ENCODE results near the gene C2CD3. TPM values are rescaled to one million over a fixed set of nuclear protein-coding genes. Genes with fewer than 3 reads are reported as not detected.

Gene C2CD3
- total RNA-seq, 1 donor from 2014 or later = 53.7 TPM

- Histone ChIP-seq H3K9me3 (ENCODE audit: insufficient read depth, low read depth, low read length) (no peaks in the 10 kb centered on the region), H2AFZ (ENCODE audit: low read depth, low read length) (no peak overlapping the region), H3K79me2 (ENCODE audit: insufficient read depth, low read length) (no peaks in the 10 kb centered on the region), H4K20me1 (ENCODE audit: insufficient read depth, low read length) (no peaks in the 10 kb centered on the region), H3K4me2 (ENCODE audit: low read length) (no peak overlapping the region), H3K27me3 (ENCODE audit: insufficient read depth, low read length) (no peaks in the 10 kb centered on the region), H3K4me1 (ENCODE audit: insufficient read depth, low read length) (no peaks in the 10 kb centered on the region), H3K9ac (ENCODE audit: low read length) (no peak overlapping the region), H3K27ac (ENCODE audit: low read depth, low read length) (no peak overlapping the region), H3K4me3 (ENCODE audit: insufficient read depth, low read depth, low read length) (no peak overlapping the region), H3K36me3 (ENCODE audit: insufficient read depth, low read length) (no peaks in the 10 kb centered on the region)
- TF ChIP-seq CTCF (IDR thresholded peaks at IDR 0.05; ENCODE audit: insufficient read depth, low read depth, low read length) (no peak), EZH2 (IDR thresholded peaks at IDR 0.05; ENCODE audit: insufficient read depth, low read length) (no peak)
- no peaks in the 10 kb centered on the region for H3K27me3 Mint-ChIP-seq (ENCODE audit: low read depth, unreplicated experiment)
- H3K9me3 Mint-ChIP-seq (ENCODE audit: unreplicated experiment) = no peaks in the 10 kb centered on the region
- H3K27ac Mint-ChIP-seq (ENCODE audit: unreplicated experiment) = no peak overlapping the region
- peaks cover 6% of the 10 kb centered on the region for H3K4me1 Mint-ChIP-seq (ENCODE audit: low read depth, unreplicated experiment)
- peaks cover 19% of the 10 kb centered on the region for H3K36me3 Mint-ChIP-seq (ENCODE audit: low read depth, unreplicated experiment)
- no peak overlapping the region for H3K4me3 Mint-ChIP-seq (ENCODE audit: unreplicated experiment)
- no peak for FAIRE-seq
- no peak for DNase-seq (ENCODE audit: low read depth)
Measured at GRCh38 chr11:73971175-73971719, 199.6 kb downstream of the C2CD3 start.

DNA sequence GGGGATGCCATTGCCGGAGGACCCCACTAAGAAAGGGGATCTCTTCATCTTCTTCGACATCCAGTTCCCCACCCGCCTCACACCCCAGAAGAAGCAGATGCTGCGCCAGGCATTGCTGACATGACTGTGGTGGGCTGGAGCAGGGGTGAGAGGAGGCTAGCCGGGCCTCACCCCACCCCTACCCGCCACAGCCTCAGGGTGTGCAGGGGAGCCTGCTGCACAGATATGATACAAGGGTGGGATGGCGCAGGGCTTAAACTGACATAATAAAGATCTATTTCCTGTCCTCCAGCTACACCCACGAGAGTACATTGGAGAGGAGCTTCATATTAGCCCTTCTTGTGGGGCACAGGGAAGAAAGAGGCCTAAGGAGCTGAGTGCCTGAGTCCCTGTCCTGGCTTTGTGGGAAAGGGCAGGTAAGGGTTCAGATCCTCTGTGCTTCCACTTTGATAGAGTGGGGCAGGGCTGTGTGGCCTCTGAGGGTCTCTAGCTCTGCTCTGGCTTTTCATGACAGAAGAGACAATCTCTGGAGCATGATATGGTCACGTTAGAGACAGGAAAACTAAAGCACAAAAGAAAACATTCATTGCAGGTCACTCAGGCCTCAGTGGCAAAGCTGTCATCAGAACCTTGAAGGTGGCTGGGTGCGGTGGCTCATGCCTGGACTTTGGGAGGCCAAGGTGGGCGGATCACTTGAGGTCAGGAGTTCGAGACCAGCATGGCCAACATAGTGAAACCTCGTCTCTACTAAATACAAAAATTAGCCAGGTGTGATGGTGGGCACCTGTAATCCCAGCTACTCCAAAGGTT lies 200.6 kb downstream of the C2CD3 start:
- Histone ChIP-seq H2AFZ (ENCODE audit: low read depth, low read length) (no peak overlapping the region), H3K27ac (ENCODE audit: low read depth, low read length) (no peak overlapping the region), H3K79me2 (ENCODE audit: insufficient read depth, low read length) (no peaks in the 10 kb centered on the region), H3K4me2 (ENCODE audit: low read length) (no peak overlapping the region), H4K20me1 (ENCODE audit: insufficient read depth, low read length) (no peaks in the 10 kb centered on the region), H3K9me3 (ENCODE audit: insufficient read depth, low read depth, low read length) (no peaks in the 10 kb centered on the region), H3K27me3 (ENCODE audit: insufficient read depth, low read length) (no peaks in the 10 kb centered on the region), H3K9ac (ENCODE audit: low read length) (no peak overlapping the region), H3K4me1 (ENCODE audit: insufficient read depth, low read length) (no peaks in the 10 kb centered on the region), H3K36me3 (ENCODE audit: insufficient read depth, low read length) (no peaks in the 10 kb centered on the region), H3K4me3 (ENCODE audit: insufficient read depth, low read depth, low read length) (no peak overlapping the region)
- no peaks in the 10 kb centered on the region for H3K27me3 Mint-ChIP-seq (ENCODE audit: low read depth, unreplicated experiment)
- FAIRE-seq = no peak
- H3K4me3 Mint-ChIP-seq (ENCODE audit: unreplicated experiment) = no peak overlapping the region
- TF ChIP-seq EZH2 (IDR thresholded peaks at IDR 0.05; ENCODE audit: insufficient read depth, low read length) (no peak), CTCF (IDR thresholded peaks at IDR 0.05; ENCODE audit: insufficient read depth, low read depth, low read length) (no peak)
- no peaks in the 10 kb centered on the region for H3K9me3 Mint-ChIP-seq (ENCODE audit: unreplicated experiment)
- peaks cover 10% of the 10 kb centered on the region for H3K36me3 Mint-ChIP-seq (ENCODE audit: low read depth, unreplicated experiment)
- H3K4me1 Mint-ChIP-seq (ENCODE audit: low read depth, unreplicated experiment) = peaks cover 6% of the 10 kb centered on the region
- H3K27ac Mint-ChIP-seq (ENCODE audit: unreplicated experiment) = no peak overlapping the region
- DNase-seq (ENCODE audit: low read depth) = no peak

- no peak overlapping the region for H3K4me3 ChIP-seq (ENCODE audit: insufficient read depth, low read depth, low read length)
Measured at GRCh38 chr11:73969091-73969490, 201.7 kb downstream of the C2CD3 start.

More at GRCh38 chr11:73969091-73969490, 201.7 kb downstream of the C2CD3 start:
- Mint-ChIP-seq H3K27me3 (ENCODE audit: low read depth, unreplicated experiment) (no peaks in the 10 kb centered on the region), H3K36me3 (ENCODE audit: low read depth, unreplicated experiment) (peaks cover 3% of the 10 kb centered on the region), H3K27ac (ENCODE audit: unreplicated experiment) (no peak overlapping the region), H3K4me1 (ENCODE audit: low read depth, unreplicated experiment) (peaks cover 5% of the 10 kb centered on the region), H3K9me3 (ENCODE audit: unreplicated experiment) (no peaks in the 10 kb centered on the region), H3K4me3 (ENCODE audit: unreplicated experiment) (no peak overlapping the region)
- Histone ChIP-seq H3K4me2 (ENCODE audit: low read length) (no peak overlapping the region), H3K79me2 (ENCODE audit: insufficient read depth, low read length) (no peaks in the 10 kb centered on the region), H3K36me3 (ENCODE audit: insufficient read depth, low read length) (no peaks in the 10 kb centered on the region), H2AFZ (ENCODE audit: low read depth, low read length) (no peak overlapping the region), H3K9ac (ENCODE audit: low read length) (no peak overlapping the region), H3K27me3 (ENCODE audit: insufficient read depth, low read length) (no peaks in the 10 kb centered on the region), H4K20me1 (ENCODE audit: insufficient read depth, low read length) (no peaks in the 10 kb centered on the region), H3K4me1 (ENCODE audit: insufficient read depth, low read length) (no peaks in the 10 kb centered on the region), H3K27ac (ENCODE audit: low read depth, low read length) (no peak overlapping the region), H3K9me3 (ENCODE audit: insufficient read depth, low read depth, low read length) (no peaks in the 10 kb centered on the region)
- no peak for FAIRE-seq
- no peak for DNase-seq (ENCODE audit: low read depth)
- TF ChIP-seq EZH2 (IDR thresholded peaks at IDR 0.05; ENCODE audit: insufficient read depth, low read length) = no peak

All from astrocyte (in vitro differentiated cells and primary cell).